B cell (primary cell): ENCODE results near the gene RBM4B. TPM values are rescaled to one million over a fixed set of nuclear protein-coding genes. Genes with fewer than 3 reads are reported as not detected.

Experiments used
- ATAC-seq: fragments of 200-7000 bp; cut with Tn5 transposase; one replicate; pipeline ENCODE4 v1.10.0; 2021; ENCODE audit warnings: low read depth, mild to moderate bottlenecking, moderate number of reproducible peaks, moderate library complexity
- CTCF ChIA-PET: fragments of 350-600 bp; sonication (Branson Sonifier 250); formaldehyde crosslinking; loops from one replicate; lab custom pipeline; 2021; ENCODE audit warnings: antibody characterized with exemption, inconsistent platforms; lab: Charles Lee
- POLR2A ChIA-PET: fragments of 350-600 bp; sonication (Branson Sonifier 250); formaldehyde crosslinking; loops from one replicate; lab custom pipeline; 2021; ENCODE audit warnings: antibody characterized with exemption; lab: Charles Lee
- DNase-seq: peaks from one replicate; pipeline ENCODE4 v3.0.0; 2013
- H2AFZ ChIP-seq: 2 replicates; pipeline ENCODE4 v1.6.1; 2012; ENCODE audit warnings: mild to moderate bottlenecking, low read depth, low read length; ENCODE audit not compliant: insufficient read depth, poor library complexity, severe bottlenecking
- H3K27ac ChIP-seq, 2 donors: 1 replicate in 1 of 2; 2 replicates in 1 of 2; pipeline ENCODE4 v1.5.1; 2012 to 2013; ENCODE audit warnings: low read length in 2 of 2, mild to moderate bottlenecking in 2 of 2, moderate library complexity in 1 of 2
- H3K27me3 ChIP-seq, 4 experiments: fragments of 200-600 bp in 1 of 4; sonication (generic) in 1 of 4; replicated peaks in 1 of 4; 1 replicate in 2 of 4; 2 replicates in 2 of 4; pipeline versions ENCODE4 v1.6.1 to v1.7.0; 2013 to 2016; ENCODE audit warnings: low read length in 3 of 4, mild to moderate bottlenecking in 2 of 4, mixed read lengths in 1 of 4, moderate library complexity in 1 of 4; ENCODE audit not compliant: insufficient read depth in 4 of 4, control insufficient read depth in 3 of 4; ENCODE audit errors: control extremely low read depth in 1 of 4
- H3K36me3 ChIP-seq, 2 experiments: replicated peaks in 1 of 2; 1 replicate in 1 of 2; 2 replicates in 1 of 2; pipeline versions ENCODE4 v1.6.1 to v1.7.1; 2013; ENCODE audit warnings: low read length in 1 of 2; ENCODE audit not compliant: insufficient read depth in 2 of 2, control insufficient read depth in 1 of 2; ENCODE audit errors: control extremely low read depth in 1 of 2, extremely low read depth in 1 of 2
- H3K4me1 ChIP-seq, 2 donors: fragments of 200-600 bp in 1 of 2; sonication (generic) in 1 of 2; 1 replicate in 1 of 2; 2 replicates in 1 of 2; pipeline versions ENCODE4 v1.5.1 to v1.6.1; 2013 to 2017; ENCODE audit warnings: low read length in 2 of 2; ENCODE audit not compliant: control insufficient read depth in 2 of 2, insufficient read depth in 2 of 2
- H3K4me2 ChIP-seq: replicated peaks from 2 replicates; pipeline ENCODE3; 2012; ENCODE audit warnings: mild to moderate bottlenecking, low read depth, low read length; ENCODE audit not compliant: poor library complexity, severe bottlenecking
- H3K4me3 ChIP-seq, 5 experiments: fragments of 200-600 bp in 1 of 5; sonication (generic) in 1 of 5; 1 replicate in 3 of 5; 2 replicates in 2 of 5; pipeline versions ENCODE4 v1.5.1 to v1.7.0; 2011 to 2016; ENCODE audit warnings: low read length in 4 of 5, mild to moderate bottlenecking in 4 of 5, low read depth in 2 of 5, control low read depth in 1 of 5, moderate library complexity in 1 of 5; ENCODE audit not compliant: insufficient read depth in 1 of 5; ENCODE audit errors: control extremely low read depth in 1 of 5, extremely low read depth in 1 of 5
- H3K79me2 ChIP-seq: fragments of 200-600 bp; sonication (generic); one replicate; pipeline ENCODE4 v1.6.0; 2016; ENCODE audit warnings: low read length; ENCODE audit not compliant: control insufficient read depth, insufficient read depth
- H3K9ac ChIP-seq: fragments of 200-600 bp; sonication (generic); 2 replicates; pipeline ENCODE4 v1.6.1; 2017; ENCODE audit warnings: mild to moderate bottlenecking, low read length, moderate library complexity
- H3K9me3 ChIP-seq, 3 donors: one replicate each; pipeline versions ENCODE4 v1.6.1 to v1.7.1; 2013; ENCODE audit warnings: low read length in 2 of 3; ENCODE audit not compliant: control insufficient read depth in 2 of 3, insufficient read depth in 1 of 3; ENCODE audit errors: control extremely low read depth in 1 of 3
- H4K20me1 ChIP-seq: 2 replicates; pipeline ENCODE4 v1.6.0; 2012; ENCODE audit warnings: mild to moderate bottlenecking, low read length; ENCODE audit not compliant: insufficient read depth, control insufficient read depth, poor library complexity, severe bottlenecking
- H3K27ac Mint-ChIP-seq: one replicate; pipeline ENCODE4 v1.8.0; 2021; ENCODE audit warnings: mixed read lengths
- H3K27me3 Mint-ChIP-seq: one replicate; pipeline ENCODE4 v1.8.0; 2021; ENCODE audit warnings: mixed read lengths
- H3K4me1 Mint-ChIP-seq: one replicate; pipeline ENCODE4 v1.8.0; 2021; ENCODE audit warnings: mixed read lengths
- H3K4me3 Mint-ChIP-seq: one replicate; pipeline ENCODE4 v1.8.0; 2021; ENCODE audit warnings: mixed read lengths
- H3K9me3 Mint-ChIP-seq: one replicate; pipeline ENCODE4 v1.8.0; 2022; ENCODE audit warnings: mixed read lengths; ENCODE audit not compliant: insufficient read depth
- EZH2 ChIP-seq: IDR thresholded peaks from 2 replicates; pipeline ENCODE4 v1.6.1; 2012; ENCODE audit warnings: borderline replicate concordance, low read depth, mild to moderate bottlenecking, moderate library complexity, low read length; ENCODE audit not compliant: insufficient read depth, poor library complexity, severe bottlenecking
- WGBS: methylation state at CpG from one replicate; pipeline ENCODE4 v1.1.5; 2013; ENCODE audit warnings: missing lambda C conversion rate; ENCODE audit not compliant: insufficient coverage; 5-methylcytosine and 5-hydroxymethylcytosine counted together
- intact Hi-C: fragments of 100-400 bp; cut with micrococcal nuclease; formaldehyde crosslinking; loops from one replicate; pipeline ENCODE4 v1.10.0; 2022
- polyA plus RNA-seq: library from polyadenylated mRNA; depleted of rRNA; stranded (reverse); fragments of >200 nt; gene quantifications from 2 replicates; pipeline ENCODE4 v1.2.3, GENCODE V29; 2012
- total RNA-seq, 2 donors: library from RNA; stranded (reverse); fragments of 120-200 nt in 1 of 2; gene quantifications; 1 replicate in 1 of 2; 2 replicates in 1 of 2; pipeline versions ENCODE4 v1.2.3 to v1.2.4, GENCODE V29; 2013 to 2022
- TF ChIP-seq, protein P1 (sequence below): fragments of 200-600 bp; IDR thresholded peaks from one replicate; pipeline ENCODE4 v1.8.0; 2022; ENCODE audit warnings: antibody characterized with exemption, mild to moderate bottlenecking

Gene RBM4B
- total and polyA plus RNA-seq, 2 donors (not counting 1 experiment from before 2014, with no cell fraction given): 33.2 to 61.3 TPM

DNA sequence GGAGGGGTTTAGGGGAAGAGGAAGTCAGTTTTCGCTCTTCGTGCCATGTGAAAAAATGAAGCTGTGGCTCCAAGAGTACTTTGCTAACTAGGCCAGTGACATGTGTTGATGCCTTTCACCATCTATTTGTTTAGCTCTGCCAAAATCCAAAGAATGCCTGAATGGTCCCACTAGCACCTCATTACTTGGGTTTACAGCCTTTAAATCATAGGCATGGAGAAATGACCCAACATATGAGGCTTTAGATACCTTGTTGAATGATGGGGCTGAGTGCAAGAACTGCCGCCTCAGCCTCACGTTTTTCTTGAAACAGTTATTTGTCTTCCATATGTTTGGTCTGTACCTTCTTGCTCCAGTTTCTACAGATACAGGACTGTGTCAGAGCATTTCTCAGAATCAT lies 30.9 kb downstream of the RBM4B start:
- Histone ChIP-seq H3K4me2 (no peak overlapping the region), H3K9ac (no peak overlapping the region), H2AFZ (no peak overlapping the region), H3K79me2 (peaks cover 100% of the 10 kb centered on the region), H3K27ac (peak overlapping the region in 1 of 2 donors; percentile 4), H4K20me1 (peaks cover 95% of the 10 kb centered on the region), H3K4me1 (peaks cover 26 to 31% of the 10 kb centered on the region in 2 donors), H3K9me3 (no peaks in the 10 kb centered on the region), H3K27me3 (no peaks in the 10 kb centered on the region), H3K4me3 (no peak overlapping the region), H3K36me3 (peaks cover 2 to 87% of the 10 kb centered on the region in 2 experiments)
- ATAC-seq (no peak), DNase-seq (no peak)
- H3K4me3 Mint-ChIP-seq: no peak overlapping the region
- no peak for TF ChIP-seq EZH2
- CTCF ChIA-PET: interaction anchor here (1.1 to 1.2 kb wide), 2 partner anchors 12 to 30 kb away, joined by 3 to 4 read pairs; no protein-coding TSS in a partner anchor
- 95% methylated on average over 3 of the region's 4 CpGs for WGBS
- intact Hi-C loops: no loop called here
- no peak overlapping the region for H3K27ac Mint-ChIP-seq
- no peaks in the 10 kb centered on the region for H3K9me3 Mint-ChIP-seq
- H3K4me1 Mint-ChIP-seq: peaks cover 66% of the 10 kb centered on the region
- no peaks in the 10 kb centered on the region for H3K27me3 Mint-ChIP-seq
- POLR2A ChIA-PET: no interaction called here

DNA sequence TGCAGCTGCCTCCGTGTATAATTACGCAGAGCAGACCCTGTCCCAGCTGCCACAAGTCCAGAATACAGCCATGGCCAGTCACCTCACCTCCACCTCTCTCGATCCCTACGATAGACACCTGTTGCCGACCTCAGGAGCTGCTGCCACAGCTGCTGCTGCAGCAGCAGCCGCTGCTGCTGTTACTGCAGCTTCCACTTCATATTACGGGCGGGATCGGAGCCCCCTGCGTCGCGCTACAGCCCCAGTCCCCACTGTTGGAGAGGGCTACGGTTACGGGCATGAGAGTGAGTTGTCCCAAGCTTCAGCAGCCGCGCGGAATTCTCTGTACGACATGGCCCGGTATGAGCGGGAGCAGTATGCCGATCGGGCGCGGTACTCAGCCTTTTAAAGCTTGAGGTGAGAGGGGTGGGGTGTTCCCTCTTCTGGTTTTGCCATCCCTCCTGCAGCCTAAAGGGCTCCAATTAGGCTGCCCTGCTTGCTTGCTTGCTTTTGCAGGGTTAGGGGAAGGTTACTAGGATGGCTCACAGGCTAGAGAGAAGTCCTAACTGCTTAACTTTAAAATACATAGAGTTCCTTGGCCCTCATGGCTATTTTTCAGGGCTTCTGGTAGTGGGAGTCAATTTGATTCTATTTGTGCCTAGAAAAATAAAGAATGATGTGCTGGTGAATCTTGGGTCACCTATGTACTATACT lies 33.8 kb downstream of the RBM4B start:
- POLR2A ChIA-PET: no interaction called here
- peaks cover 84% of the 10 kb centered on the region for H3K4me1 Mint-ChIP-seq
- ATAC-seq (no peak), DNase-seq (no peak)
- Histone ChIP-seq H3K27me3 (no peaks in the 10 kb centered on the region), H3K9ac (no peak overlapping the region), H3K79me2 (peaks cover 100% of the 10 kb centered on the region), H3K27ac (no peak overlapping the region), H4K20me1 (peaks cover 96% of the 10 kb centered on the region), H3K4me3 (no peak overlapping the region), H2AFZ (no peak overlapping the region), H3K4me2 (no peak overlapping the region), H3K9me3 (no peaks in the 10 kb centered on the region), H3K4me1 (peaks cover 51 to 59% of the 10 kb centered on the region in 2 donors), H3K36me3 (peaks cover 4 to 88% of the 10 kb centered on the region in 2 experiments)
- intact Hi-C loops: no loop called here
- H3K4me3 Mint-ChIP-seq: no peak overlapping the region
- H3K9me3 Mint-ChIP-seq: no peaks in the 10 kb centered on the region
- H3K27me3 Mint-ChIP-seq: no peaks in the 10 kb centered on the region
- peak overlapping the region; percentile 11 for H3K27ac Mint-ChIP-seq
- CTCF ChIA-PET: interaction anchor here (0.6 to 0.7 kb wide), 2 partner anchors 33 to 408 kb away, joined by 4 to 5 read pairs; no protein-coding TSS in a partner anchor
- TF ChIP-seq EZH2: no peak
- TF ChIP-seq, protein P1, sequence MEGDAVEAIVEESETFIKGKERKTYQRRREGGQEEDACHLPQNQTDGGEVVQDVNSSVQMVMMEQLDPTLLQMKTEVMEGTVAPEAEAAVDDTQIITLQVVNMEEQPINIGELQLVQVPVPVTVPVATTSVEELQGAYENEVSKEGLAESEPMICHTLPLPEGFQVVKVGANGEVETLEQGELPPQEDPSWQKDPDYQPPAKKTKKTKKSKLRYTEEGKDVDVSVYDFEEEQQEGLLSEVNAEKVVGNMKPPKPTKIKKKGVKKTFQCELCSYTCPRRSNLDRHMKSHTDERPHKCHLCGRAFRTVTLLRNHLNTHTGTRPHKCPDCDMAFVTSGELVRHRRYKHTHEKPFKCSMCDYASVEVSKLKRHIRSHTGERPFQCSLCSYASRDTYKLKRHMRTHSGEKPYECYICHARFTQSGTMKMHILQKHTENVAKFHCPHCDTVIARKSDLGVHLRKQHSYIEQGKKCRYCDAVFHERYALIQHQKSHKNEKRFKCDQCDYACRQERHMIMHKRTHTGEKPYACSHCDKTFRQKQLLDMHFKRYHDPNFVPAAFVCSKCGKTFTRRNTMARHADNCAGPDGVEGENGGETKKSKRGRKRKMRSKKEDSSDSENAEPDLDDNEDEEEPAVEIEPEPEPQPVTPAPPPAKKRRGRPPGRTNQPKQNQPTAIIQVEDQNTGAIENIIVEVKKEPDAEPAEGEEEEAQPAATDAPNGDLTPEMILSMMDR: no peak
- WGBS: 98% methylated on average over 22 of the region's 24 CpGs
